Inferior parietal cortex (tissue), 1 donor: ENCODE measurements around the gene TBC1D8.
A peak's percentile ranks its signal among the peaks of the same experiment; 100 is the strongest.

Experiments
- DNase-seq: peaks from one replicate; pipeline ENCODE4 v3.0.0-alpha.2; 2016; ENCODE audit errors: extremely low spot score

TBC1D8 gene

DNA sequence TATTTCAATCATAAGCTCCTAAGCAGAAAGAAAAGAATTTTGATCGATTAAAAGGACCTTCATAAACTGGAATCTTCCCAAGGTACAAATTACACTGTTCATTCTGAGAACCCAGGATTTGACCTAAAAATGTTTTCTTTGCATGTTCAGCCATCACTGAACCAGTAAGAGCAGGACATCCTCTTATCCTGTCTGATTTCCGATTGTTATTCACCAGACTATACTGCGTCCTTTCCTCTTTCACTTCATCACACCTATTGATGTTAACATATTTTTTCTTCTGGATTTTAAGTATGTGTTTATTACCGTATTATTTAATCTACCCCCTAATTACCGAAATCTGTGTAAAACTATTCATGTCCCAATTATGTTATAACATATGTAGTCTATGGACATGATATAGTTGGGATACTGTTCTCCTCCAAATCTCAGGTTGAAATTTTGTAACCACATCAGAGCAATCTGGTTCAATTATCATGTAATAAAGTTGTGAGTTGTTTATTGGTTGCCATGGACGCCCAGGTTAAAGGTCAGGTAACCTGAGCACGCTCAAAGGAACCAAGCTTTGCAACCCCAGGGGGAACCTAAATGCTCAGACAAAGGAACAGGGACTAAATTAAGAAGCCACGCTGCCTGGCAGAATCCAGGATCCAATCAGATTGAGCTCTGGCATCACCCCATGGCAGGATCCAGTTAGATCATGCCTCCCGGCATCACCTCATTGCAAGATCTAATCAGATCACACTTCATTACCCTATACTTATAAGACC, 11.6 kb upstream of the TBC1D8 start:
- DNase-seq: no peak

DNA sequence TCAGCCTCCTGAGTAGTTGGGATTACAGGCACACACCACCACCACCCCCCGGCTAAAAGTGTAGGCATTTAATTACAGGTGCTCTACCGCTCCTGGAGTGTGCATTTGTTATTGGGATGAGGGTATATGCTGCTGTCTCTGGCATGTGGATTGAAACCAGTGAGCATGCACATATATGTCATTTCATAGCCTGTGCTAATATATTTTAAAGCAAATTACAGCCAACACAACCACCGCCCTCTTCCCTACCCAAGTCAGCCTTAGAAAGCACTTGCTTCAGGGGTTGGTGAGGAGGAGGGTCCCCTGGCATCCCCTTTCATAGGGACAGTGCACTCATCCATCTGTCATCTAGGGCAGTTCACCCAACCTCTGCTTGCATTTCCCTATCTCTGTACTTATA, 10.5 kb upstream of the TBC1D8 start:
- DNase-seq: no peak

DNA sequence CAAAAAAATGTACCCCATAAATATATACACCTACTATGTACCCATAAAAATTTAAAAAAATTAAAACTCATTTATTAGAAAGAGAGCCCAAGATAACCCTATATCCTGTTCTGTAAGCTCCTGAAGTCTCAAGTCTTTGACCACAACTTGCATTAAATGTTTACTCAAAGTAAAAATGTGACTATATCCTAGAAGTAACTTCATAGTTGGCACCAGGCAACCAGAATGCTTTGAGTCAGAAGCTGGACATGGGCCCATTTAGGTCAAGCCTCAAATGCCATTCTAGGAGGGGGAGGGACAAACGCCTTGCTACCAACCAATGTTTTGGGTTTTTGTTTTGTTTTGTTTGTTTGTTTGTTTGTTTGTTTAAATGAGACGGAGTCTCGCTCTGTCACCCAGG, 9.3 kb upstream of the TBC1D8 start:
- no peak for DNase-seq

DNA sequence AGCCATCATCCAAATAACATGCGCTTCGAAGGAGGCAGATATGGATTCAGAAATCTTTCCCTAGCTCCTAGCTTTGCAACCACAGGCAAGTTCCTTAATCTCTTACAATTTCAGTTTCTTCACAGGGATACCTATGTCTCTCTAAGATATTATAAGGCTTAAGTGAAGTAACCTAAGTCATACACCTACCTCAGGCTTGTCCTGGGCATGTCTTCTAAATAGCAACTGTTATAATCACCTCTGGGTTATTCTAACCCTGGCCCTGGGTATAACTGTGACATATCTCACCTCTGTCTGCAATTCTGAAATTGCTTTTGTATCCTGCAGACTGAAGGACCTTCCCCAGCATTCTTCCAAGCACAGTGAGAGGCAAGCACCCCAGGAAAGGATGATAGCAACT, 8.3 kb upstream of the TBC1D8 start:
- no peak for DNase-seq

DNA sequence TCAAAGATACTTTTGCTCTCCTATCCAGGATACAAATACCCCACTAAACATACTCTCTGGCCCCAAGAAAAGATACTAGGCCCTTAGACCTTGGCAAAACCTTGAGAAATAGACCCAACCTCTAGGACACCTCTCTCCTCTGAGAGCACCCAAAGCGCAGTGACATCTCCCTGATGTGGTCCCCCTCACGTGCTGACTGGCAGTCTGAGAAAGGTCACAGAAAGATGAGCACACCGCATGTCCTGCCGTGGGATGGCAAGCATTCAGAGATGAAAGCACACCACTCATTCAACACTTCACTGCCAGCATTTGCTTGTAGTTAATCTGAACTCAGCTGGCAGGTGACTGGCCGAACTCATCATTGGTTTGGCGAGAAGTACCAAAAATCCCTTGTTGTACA, 6.1 kb upstream of the TBC1D8 start:
- no peak for DNase-seq

DNA sequence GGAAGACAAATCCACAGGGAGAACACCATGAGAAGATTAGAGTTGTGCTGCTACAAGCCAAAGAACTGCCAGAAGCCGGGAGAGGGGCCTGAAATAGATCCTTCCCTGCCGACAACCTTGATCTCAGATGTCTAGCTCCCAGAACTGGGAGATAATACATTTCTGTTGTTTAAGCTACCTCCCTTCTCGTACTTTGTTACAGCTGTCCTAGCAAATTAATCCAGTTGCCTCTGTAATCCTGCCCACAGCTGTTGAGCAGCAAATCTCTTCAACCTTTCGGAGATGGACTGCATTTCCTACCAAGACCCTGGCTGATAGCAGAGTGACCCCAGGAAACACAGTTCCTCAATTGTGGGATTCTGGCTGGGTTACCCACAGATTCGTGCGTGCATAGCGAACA, 2.6 kb upstream of the TBC1D8 start:
- DNase-seq: no peak

DNA sequence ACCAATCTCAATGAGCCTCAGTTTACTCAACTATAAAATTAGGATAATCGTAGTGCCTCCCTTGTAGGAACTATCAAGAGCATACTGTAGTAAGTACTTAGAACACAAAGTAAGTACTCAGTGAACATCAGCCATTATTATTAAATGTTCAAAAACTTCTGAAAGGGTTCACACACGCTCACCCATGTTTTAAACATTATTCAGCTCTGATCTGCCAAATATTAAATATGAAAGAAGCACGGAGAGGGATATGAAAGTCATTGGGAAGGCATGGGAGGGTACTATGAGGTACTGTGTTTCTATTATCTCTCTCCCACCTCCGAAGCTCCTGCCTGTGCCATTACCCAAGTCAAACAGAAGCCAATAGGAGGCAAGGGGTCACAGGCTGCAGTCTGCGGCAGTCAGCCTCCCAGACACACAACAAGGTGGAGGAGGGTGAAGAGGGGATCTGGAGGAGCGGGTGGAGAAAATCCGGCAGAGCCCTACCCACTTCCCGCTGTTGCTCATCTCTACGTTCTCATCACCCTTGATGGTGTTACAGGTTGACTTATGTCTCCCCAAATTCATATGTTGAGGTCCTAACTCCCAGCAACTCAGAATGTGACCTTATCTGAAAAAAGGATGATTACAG, 2.0 kb upstream of the TBC1D8 start:
- no peak for DNase-seq

DNA sequence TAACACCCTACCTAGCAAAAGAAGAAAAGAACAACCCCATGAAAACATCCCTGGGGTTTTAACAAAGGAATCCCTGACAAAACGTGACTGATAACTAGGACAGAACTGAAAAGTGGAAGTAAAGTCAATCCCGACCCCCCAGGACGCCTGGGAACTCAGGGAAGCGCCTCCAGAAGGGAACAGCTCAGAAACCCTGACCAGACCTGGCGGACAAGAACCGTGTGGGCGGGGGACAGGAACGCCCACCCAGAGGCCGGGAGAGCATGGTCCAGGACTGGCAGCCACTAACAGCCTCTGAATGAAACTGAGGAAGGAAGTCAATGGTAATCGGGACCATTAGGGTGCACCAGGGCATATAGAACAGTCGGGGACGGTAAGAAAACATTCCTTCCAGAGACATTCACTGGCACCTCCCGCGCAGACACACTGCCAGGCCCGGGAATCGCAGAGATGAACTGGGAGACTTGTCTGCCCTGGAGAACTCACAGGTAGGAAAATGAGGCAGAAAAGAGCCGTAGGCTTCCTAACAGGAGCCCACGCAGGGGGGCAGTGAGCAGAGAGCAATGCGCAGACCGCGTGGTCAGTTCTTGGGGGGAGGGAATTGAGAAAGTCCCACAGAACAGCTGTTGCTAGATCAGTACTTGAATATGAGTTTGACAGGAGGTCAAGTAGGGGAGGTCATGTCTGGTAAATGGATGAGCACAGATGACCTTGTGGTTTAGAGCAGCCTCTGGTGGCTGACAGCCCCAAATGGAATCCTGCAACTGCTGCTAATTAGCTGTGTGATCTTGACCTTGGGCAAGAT, 1.3 kb upstream of the TBC1D8 start:
- DNase-seq: peak; percentile 77

DNA sequence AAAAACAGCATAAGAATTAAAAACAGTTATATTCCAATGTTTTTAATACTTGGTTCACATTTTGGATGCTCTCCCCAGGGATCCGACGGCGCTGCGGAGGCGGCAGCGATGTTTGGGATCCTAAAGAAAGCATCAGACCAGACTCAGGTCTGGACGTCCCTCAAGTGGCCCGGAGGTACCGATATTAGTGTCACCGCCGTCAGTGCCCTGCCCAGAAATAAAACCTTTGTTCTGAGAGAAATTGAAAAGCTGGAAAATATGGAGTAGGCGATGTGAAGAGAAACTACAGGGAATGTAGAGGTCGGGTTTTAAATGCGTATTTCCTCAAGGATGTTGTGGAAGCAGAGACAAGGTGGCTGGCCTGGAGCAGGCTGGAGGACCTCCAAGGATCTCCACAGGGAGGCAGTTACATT, 683 bp upstream of the TBC1D8 start:
- DNase-seq: peak; percentile 24

DNA sequence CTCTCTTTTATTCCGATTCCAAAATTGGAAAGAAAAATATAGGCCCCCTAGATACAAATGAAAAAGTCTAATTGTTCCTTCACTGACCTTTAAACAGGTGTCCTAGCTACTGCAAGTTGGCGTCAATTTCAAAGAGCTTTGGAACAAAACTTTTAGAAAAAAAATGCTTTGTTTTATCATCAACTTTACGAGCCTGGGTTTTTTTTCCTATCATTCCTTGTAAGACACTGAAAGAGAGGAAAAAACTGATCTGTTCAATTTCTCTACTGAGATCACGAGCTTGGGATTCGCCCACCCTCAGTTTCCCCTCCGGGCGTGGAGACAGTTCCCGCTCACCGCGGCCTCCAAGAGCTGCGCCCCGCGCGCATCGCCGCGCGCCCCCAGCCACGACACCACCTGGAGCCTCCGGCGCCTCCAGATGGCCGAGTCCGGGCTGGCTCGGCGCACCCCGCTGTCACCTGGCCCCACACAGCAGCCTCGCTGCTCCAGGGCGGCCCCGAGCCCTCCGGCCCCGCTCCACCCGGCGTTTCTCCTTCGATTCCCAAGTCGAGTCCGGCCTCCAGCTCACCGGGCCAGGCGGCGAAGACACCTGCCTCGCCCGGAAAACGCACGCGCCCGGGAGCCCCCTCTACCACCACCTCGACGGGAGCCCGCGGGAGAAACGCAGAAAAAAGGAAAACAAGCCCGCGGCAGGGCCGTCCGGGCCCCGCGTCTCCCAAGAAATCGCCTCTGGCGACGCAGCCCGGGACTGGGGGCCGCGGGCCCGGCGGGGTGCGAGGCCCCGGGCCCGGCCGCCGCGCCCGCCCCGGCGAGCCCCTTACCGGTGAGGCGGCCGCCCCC, 656 bp downstream of the TBC1D8 start:
- no peak for DNase-seq

DNA sequence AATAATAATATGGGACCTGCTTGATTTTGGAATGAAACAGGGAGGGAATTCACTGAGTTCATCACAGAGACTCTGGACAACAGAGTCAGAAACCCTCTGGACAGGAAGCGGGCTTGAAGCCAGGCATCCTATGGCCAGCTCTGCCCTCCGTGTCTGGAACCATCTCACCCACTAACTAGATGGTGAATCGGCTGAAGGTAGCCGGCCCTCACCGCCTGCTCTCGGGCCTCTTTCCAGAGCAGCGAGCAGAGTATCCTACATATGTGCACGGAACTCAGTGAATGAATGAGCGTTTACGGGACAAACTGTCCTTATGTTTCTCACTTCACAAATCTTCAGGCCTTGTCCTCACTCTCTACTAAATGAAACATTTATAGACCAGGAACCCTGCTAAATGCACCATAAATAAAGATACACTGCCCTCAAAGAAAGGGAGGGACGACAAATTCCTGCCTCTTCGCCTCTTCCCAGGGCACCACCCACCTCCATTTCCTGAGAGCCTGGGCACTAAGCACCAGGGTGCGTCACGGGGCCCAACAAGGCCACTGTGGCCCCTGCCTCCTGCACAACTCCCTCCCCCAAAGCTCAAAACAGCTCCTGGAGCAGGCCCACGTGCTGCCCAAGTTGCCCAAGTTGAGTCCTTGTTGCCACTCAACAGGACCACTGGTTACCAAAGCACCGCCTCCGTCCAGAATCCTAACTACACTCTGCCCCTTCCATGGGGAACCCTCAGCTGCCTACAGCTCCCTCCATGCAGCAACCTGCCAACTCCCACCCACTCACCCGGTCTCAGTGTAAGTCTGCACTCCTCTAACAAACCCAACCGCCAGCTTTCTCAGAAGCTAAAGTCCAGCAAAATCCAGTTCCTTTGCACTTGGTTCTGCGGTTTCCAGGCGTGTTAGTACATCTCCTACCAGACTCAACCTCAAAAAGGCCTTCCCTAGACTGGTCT, 1.7 kb downstream of the TBC1D8 start:
- no peak for DNase-seq

DNA sequence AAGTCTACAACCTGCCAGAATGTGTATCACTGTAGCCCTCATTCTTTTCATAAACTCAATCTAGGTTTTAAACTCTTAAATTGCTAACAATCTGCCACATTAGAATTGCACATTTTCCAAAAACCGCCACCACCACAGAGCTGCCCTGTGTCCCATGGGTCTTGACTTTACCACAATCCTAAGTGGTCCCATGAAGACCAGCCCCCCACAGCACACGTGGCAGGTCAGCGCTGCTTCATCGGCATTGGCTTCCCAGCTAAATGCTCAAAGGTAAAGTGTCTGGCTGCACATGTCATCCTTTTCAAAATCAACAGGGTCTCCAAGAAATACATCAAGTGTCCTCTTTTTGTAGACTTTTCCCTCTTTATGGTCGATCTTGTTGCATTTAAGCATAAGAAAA, 2.4 kb downstream of the TBC1D8 start:
- DNase-seq: no peak

DNA sequence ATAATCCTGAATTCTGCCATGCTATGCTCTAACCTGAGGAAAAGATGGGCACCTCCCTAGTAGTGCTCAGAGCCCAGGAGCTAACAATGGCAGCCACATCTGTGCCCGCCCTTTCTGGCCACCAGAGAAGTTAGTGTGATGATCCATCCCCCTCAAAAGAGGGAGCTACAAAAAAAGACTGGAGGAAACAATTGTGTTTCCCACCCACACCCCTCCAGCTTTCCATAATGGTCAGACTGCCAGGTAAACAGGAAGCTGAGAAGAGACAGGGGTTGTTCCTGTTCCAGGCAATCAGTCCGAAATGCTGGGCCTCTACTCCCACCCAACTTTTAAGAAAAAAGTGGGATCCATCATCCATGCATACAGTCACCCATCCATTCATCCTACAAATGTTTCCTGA, 3.2 kb downstream of the TBC1D8 start:
- no peak for DNase-seq

DNA sequence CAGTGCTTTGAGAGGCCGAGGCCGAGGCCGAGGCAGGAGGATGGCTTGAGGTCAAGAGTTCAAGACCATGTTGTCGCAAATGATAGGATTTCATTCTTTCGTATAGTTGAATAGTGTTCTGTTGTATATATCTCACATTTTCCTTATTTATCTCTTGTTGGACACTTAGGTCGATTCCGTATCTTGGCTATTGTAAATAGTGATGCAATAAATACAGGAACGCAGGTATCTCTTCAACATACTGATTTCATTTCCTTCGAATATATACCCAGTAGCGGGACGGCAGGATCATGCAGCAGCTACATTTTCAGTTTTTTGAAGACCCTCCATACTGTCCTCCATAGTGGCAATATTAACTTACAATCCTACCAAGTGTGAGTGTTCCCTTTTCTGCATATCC, 4.1 kb downstream of the TBC1D8 start:
- DNase-seq: no peak

DNA sequence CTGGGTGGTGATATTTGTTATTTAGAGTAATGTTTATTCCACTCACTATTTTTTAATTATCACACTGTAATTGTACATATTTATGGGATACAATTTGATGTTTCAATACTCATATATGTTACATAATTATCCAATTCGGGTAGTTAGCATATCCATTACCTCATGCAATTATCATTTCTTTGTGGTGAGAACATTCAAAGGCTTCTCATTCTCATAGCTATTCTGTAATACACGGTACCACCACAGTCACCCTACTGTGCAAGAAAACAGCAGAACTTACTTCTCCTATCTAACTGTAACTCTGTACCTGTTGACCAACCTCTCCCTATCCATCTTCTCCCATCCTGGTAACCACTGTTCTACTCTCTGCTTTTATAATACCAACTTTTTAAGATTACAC, 4.6 kb downstream of the TBC1D8 start:
- DNase-seq: no peak

DNA sequence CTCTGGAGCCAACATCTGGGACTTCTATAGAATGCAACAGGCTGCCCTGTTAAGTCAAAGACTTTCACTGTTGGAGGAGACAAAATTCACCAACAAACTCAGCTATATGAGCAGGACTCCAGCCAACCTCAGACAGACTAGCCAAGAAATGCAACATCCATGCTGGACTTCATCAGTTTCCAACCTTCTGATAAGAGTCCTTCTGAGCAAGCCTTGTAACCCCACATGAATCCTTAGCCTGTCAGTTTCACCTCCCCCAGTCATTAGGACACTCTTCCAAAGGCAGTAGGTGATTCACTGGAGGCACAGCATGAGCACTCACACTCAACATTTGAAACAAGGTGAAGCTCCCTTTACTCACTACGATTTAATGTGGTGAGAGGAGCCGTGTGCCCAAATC, 5.8 kb downstream of the TBC1D8 start:
- no peak for DNase-seq

DNA sequence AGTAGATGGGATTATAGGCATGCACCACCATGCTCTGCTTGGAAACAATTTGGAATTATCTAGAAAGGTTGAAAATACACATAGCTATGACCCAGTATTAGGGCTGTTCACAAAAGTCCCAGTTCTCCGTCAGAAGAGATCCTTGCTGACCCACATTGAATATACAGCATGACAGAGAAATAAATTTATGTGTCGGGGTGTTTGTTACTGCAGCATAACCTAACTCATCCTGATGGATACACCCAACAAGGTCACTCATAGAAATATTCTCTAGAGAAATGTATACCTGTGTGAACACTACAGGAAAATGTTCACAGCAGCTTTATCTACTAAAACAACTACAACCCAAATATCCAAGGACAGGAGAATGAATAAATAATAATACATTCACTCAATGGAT, 9.0 kb downstream of the TBC1D8 start:
- no peak for DNase-seq

DNA sequence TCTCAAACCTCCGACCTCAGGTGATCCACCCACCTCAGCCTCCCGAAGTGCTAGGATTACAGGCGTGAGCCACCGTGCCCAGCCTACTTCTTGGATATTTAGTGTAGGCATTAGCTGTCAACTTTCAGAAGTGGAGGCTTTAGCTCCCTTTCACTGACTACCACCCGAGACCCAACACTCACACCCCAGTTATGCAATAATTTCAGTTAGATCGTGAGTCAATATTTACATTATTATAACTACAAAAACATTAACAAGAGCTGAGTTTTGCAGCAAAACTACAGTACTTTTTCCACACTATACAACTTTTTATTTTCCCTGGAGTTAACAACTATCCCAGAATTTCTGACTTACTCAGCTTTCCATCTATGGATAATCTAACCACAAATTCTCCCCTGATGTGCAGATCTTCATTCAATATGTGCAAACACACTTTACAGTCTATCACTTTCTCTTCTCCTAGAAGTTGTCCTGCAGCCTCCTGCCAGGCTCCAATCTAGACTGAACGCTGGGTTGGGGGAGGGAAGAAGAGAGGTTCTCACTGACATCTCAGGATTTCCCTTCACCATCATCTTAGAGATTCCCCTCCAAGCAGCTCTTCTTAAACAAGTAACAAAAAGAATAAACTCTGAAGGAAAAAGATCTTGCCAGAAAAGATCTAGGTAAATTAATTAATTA, 10.1 kb downstream of the TBC1D8 start:
- no peak for DNase-seq

DNA sequence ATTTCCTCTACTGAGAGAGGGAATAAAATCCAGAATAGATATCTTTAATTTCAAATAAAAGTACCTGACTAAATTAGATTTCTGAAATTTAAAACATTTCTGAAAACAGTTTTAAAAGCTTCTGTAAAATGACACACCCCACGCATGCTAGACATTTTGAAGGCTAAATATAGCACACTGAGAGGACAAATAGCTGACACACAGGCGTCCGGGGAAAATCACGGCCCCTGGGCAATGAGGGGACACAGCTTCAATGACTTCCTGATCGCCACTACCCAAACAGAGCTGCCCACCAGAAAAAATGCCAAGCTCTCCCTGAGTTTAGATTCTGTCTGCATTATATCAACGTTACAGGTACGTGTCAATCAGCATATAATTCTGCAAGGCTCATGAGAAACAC, 10.9 kb downstream of the TBC1D8 start:
- DNase-seq: no peak

DNA sequence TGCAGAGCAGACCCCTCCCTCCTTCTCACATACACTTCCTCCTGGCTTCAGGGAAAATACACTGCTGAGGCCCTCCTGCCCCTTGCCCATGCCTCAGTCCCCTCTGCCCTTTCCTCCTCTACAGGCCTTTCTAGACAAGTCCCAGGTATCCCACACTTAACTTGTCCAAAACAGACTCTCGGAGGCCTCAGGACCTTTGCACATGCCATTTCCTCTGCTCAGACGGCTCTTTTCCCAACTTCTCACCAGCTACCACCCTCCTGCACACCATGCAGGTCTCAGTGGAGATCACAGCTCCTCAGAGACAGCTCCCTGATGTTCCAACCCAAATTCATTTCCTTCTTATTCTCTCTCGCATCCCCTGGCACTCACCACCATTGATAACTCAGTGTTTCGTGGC, 11.7 kb downstream of the TBC1D8 start:
- no peak for DNase-seq
